Measurements from ENCODE around the gene PGC. TPM values are rescaled to one million over a fixed set of nuclear protein-coding genes. Genes with fewer than 3 reads are reported as not detected.

The PGC gene
- total RNA-seq, 1 donor from 2014 or later = not detected

GRCh38 chr6:41707565-41708200, 39.5 kb downstream of the PGC start:
- Histone ChIP-seq H3K36me3 (peaks cover 2% of the 10 kb centered on the region), H3K4me1 (peaks cover 100% of the 10 kb centered on the region), H3K9me3 (replicated peaks) (no peaks in the 10 kb centered on the region), H3K27me3 (ENCODE audit: low read depth) (no peaks in the 10 kb centered on the region), H3K4me3 (no peak overlapping the region), H3K27ac (replicated peaks) (peak overlapping the region; percentile 90)
- TF ChIP-seq CTCF (IDR thresholded peaks at IDR 0.05; ENCODE audit: borderline replicate concordance) = no peak
- DNase-seq = no peak
- intact Hi-C loops (cut with micrococcal nuclease) = no loop called here

- no peak for TF ChIP-seq CTCF (IDR thresholded peaks at IDR 0.05; ENCODE audit: borderline replicate concordance)
These were observed 40.2 kb downstream of the PGC start for GRCh38 chr6:41706876-41707564.

GRCh38 chr6:41705996-41706835, 41.0 kb downstream of the PGC start:
- H3K36me3 ChIP-seq = peaks cover 6% of the 10 kb centered on the region
- peaks cover 100% of the 10 kb centered on the region for H3K4me1 ChIP-seq
- peak overlapping the region; percentile 90 for H3K27ac ChIP-seq (replicated peaks)
- peak; percentile 82 for DNase-seq
- peak overlapping the region; percentile 47 for H3K4me3 ChIP-seq
- intact Hi-C loops (cut with micrococcal nuclease) = no loop called here
- no peaks in the 10 kb centered on the region for H3K9me3 ChIP-seq (replicated peaks)
- peak; percentile 80 for TF ChIP-seq CTCF (IDR thresholded peaks at IDR 0.05; ENCODE audit: borderline replicate concordance)
- no peaks in the 10 kb centered on the region for H3K27me3 ChIP-seq (ENCODE audit: low read depth)

More at GRCh38 chr6:41706876-41707564, 40.2 kb downstream of the PGC start:
- no peak for DNase-seq
- intact Hi-C loops (cut with micrococcal nuclease) = no loop called here
- Histone ChIP-seq H3K9me3 (replicated peaks) (no peaks in the 10 kb centered on the region), H3K4me3 (no peak overlapping the region), H3K36me3 (peaks cover 6% of the 10 kb centered on the region), H3K27me3 (ENCODE audit: low read depth) (no peaks in the 10 kb centered on the region), H3K4me1 (peaks cover 100% of the 10 kb centered on the region), H3K27ac (replicated peaks) (peak overlapping the region; percentile 90)

- Histone ChIP-seq H3K36me3 (peaks cover 6% of the 10 kb centered on the region), H3K27me3 (ENCODE audit: low read depth) (no peaks in the 10 kb centered on the region), H3K9me3 (replicated peaks) (no peaks in the 10 kb centered on the region), H3K27ac (replicated peaks) (peak overlapping the region; percentile 90), H3K4me3 (peak overlapping the region; percentile 47), H3K4me1 (peaks cover 100% of the 10 kb centered on the region)
- DNase-seq = no peak
- TF ChIP-seq CTCF (IDR thresholded peaks at IDR 0.05; ENCODE audit: borderline replicate concordance) = no peak
- intact Hi-C loops (cut with micrococcal nuclease) = no loop called here
These were observed 41.7 kb downstream of the PGC start for GRCh38 chr6:41705311-41705995.

Measured in left ventricle myocardium inferior (tissue), 1 donor.